Right kidney (tissue), 1 donor: ENCODE results near the gene STX17.

Source experiments
- DNase-seq: peaks from one replicate; pipeline ENCODE4 v3.0.0-alpha.2; 2016

Gene STX17

GRCh38 chr9:99903393-99903792 lies 3.1 kb upstream of the STX17 start:
- no peak for DNase-seq

GRCh38 chr9:99905833-99906402 lies 536 bp upstream of the STX17 start:
- no peak for DNase-seq

GRCh38 chr9:99907208-99907532 lies 716 bp downstream of the STX17 start:
- DNase-seq, result no peak

- DNase-seq, result no peak
Measured at GRCh38 chr9:99911600-99911999, 5.1 kb downstream of the STX17 start.

GRCh38 chr9:99916650-99917049 lies 10.2 kb downstream of the STX17 start:
- no peak for DNase-seq

GRCh38 chr9:99918134-99918533 lies 11.7 kb downstream of the STX17 start:
- DNase-seq, result no peak

- DNase-seq, result no peak
Measured at GRCh38 chr9:99919930-99920329, 13.5 kb downstream of the STX17 start.

GRCh38 chr9:99921875-99922710 lies 15.6 kb downstream of the STX17 start:
- no peak for DNase-seq

- DNase-seq, result no peak
Measured at GRCh38 chr9:99922711-99923030, 16.2 kb downstream of the STX17 start.

GRCh38 chr9:99925541-99925940 lies 19.1 kb downstream of the STX17 start:
- no peak for DNase-seq

- DNase-seq, result no peak
Measured at GRCh38 chr9:99929652-99930051, 23.2 kb downstream of the STX17 start.

- no peak for DNase-seq
Measured at GRCh38 chr9:99931155-99931840, 24.8 kb downstream of the STX17 start.

GRCh38 chr9:99936947-99937587 lies 30.6 kb downstream of the STX17 start:
- no peak for DNase-seq

- no peak for DNase-seq
Measured at GRCh38 chr9:99947395-99947794, 40.9 kb downstream of the STX17 start.

- no peak for DNase-seq
Measured at GRCh38 chr9:99948482-99948881, 42.0 kb downstream of the STX17 start.

- no peak for DNase-seq
Measured at GRCh38 chr9:99948896-99949295, 42.4 kb downstream of the STX17 start.

GRCh38 chr9:99953861-99954507 lies 47.5 kb downstream of the STX17 start:
- DNase-seq, result no peak

- no peak for DNase-seq
Measured at GRCh38 chr9:99954819-99955218, 48.4 kb downstream of the STX17 start.

GRCh38 chr9:99955606-99956005 lies 49.2 kb downstream of the STX17 start:
- no peak for DNase-seq

- DNase-seq, result no peak
Measured at GRCh38 chr9:99962680-99963261, 56.3 kb downstream of the STX17 start.

- DNase-seq, result no peak
Measured at GRCh38 chr9:99964336-99964735, 57.9 kb downstream of the STX17 start.

GRCh38 chr9:99966001-99966400 lies 59.5 kb downstream of the STX17 start:
- no peak for DNase-seq
